MM.1S (cell line): Measurements from ENCODE around the gene KCNJ11.

Source experiments
- DNase-seq: peaks from one replicate; pipeline ENCODE4 v3.0.0-alpha.2; 2015
- H2AFZ ChIP-seq: fragments of 300-600 bp; sonication (generic); 2 replicates; pipeline ENCODE4 v1.6.0; 2016; ENCODE audit warnings: antibody characterized with exemption, low read length
- H3F3A ChIP-seq: fragments of 300-600 bp; sonication (generic); 2 replicates; pipeline ENCODE4 v1.6.1; 2016; ENCODE audit warnings: mild to moderate bottlenecking, antibody characterized with exemption, low read length, moderate library complexity, mixed read lengths; ENCODE audit not compliant: insufficient read depth
- H3K27ac ChIP-seq: fragments of 300-600 bp; sonication (generic); 2 replicates; pipeline ENCODE4 v1.5.1; 2016; ENCODE audit warnings: mild to moderate bottlenecking, low read length
- H3K27me3 ChIP-seq: fragments of 300-600 bp; sonication (generic); replicated peaks from 2 replicates; pipeline ENCODE4 v1.6.0; 2016; ENCODE audit warnings: low read length; ENCODE audit not compliant: insufficient read depth
- H3K36me3 ChIP-seq: fragments of 300-600 bp; sonication (generic); replicated peaks from 2 replicates; pipeline ENCODE4 v1.6.1; 2016; ENCODE audit warnings: mild to moderate bottlenecking, low read length, mixed read lengths; ENCODE audit not compliant: insufficient read depth
- H3K4me1 ChIP-seq: fragments of 300-600 bp; sonication (generic); 2 replicates; pipeline ENCODE4 v1.6.1; 2016; ENCODE audit warnings: low read length, mixed read lengths
- H3K4me2 ChIP-seq: fragments of 300-600 bp; sonication (generic); 2 replicates; pipeline ENCODE4 v1.6.0; 2016; ENCODE audit warnings: low read depth, low read length
- H3K4me3 ChIP-seq: fragments of 300-600 bp; sonication (generic); 2 replicates; pipeline ENCODE4 v1.5.1; 2016; ENCODE audit warnings: low read length, mixed read lengths
- H3K79me2 ChIP-seq: fragments of 300-600 bp; sonication (generic); 2 replicates; pipeline ENCODE4 v1.6.1; 2016; ENCODE audit warnings: mixed run types, low read length, mixed read lengths
- H3K9ac ChIP-seq: fragments of 300-600 bp; sonication (generic); 2 replicates; pipeline ENCODE4 v1.6.1; 2016; ENCODE audit warnings: low read length, mixed read lengths
- H3K9me2 ChIP-seq: fragments of 300-600 bp; sonication (generic); replicated peaks from 2 replicates; pipeline ENCODE4 v1.6.1; 2016; ENCODE audit warnings: mild to moderate bottlenecking, low read length, mixed read lengths; ENCODE audit not compliant: insufficient read depth
- H3K9me3 ChIP-seq: fragments of 300-600 bp; sonication (generic); replicated peaks from 2 replicates; pipeline ENCODE4 v1.6.1; 2016; ENCODE audit warnings: mild to moderate bottlenecking, low read length, mixed read lengths; ENCODE audit not compliant: insufficient read depth
- H4K20me1 ChIP-seq: fragments of 300-600 bp; sonication (generic); 2 replicates; pipeline ENCODE4 v1.6.1; 2016; ENCODE audit warnings: mild to moderate bottlenecking, low read length, moderate library complexity, mixed read lengths; ENCODE audit not compliant: insufficient read depth
- CTCF ChIP-seq: fragments of 300-600 bp; sonication (generic); IDR thresholded peaks from 2 replicates; pipeline ENCODE4 v1.5.1; 2016; ENCODE audit warnings: antibody characterized with exemption, low read length, mixed read lengths
- EZH2 ChIP-seq: fragments of 300-600 bp; sonication (generic); optimal IDR thresholded peaks from 2 replicates; pipeline ENCODE3; 2017; ENCODE audit warnings: low read depth, mild to moderate bottlenecking, antibody characterized with exemption, low read length, mixed read lengths
- EZH2phosphoT487 ChIP-seq: fragments of 300-600 bp; sonication (generic); IDR thresholded peaks from 2 replicates; pipeline ENCODE4 v1.6.1; 2018; ENCODE audit warnings: antibody characterized with exemption, low read length

The KCNJ11 gene

GRCh38 chr11:17351172-17351509 lies 37.3 kb downstream of the KCNJ11 start:
- Histone ChIP-seq H3K9ac (no peak overlapping the region), H3F3A (peaks cover 5% of the 10 kb centered on the region; the same call in 1 of the 2 replicates), H3K4me3 (no peak overlapping the region), H3K27me3 (peaks cover 26% of the 10 kb centered on the region), H2AFZ (no peak overlapping the region), H3K9me3 (no peaks in the 10 kb centered on the region), H3K9me2 (no peaks in the 10 kb centered on the region), H3K36me3 (no peaks in the 10 kb centered on the region), H3K4me1 (peaks cover 12% of the 10 kb centered on the region; the same call in 1 of the 2 replicates), H3K79me2 (no peaks in the 10 kb centered on the region), H4K20me1 (no peaks in the 10 kb centered on the region), H3K4me2 (no peak overlapping the region), H3K27ac (no peak overlapping the region)
- TF ChIP-seq EZH2: no peak
- no peak for TF ChIP-seq EZH2phosphoT487
- TF ChIP-seq CTCF: no peak
- DNase-seq: no peak

GRCh38 chr11:17350455-17351171 lies 37.8 kb downstream of the KCNJ11 start:
- no peaks in the 10 kb centered on the region for H3K9me3 ChIP-seq
- H3K27ac ChIP-seq: no peak overlapping the region
- H3K27me3 ChIP-seq: peaks cover 26% of the 10 kb centered on the region
- no peaks in the 10 kb centered on the region for H4K20me1 ChIP-seq
- H3K4me2 ChIP-seq: no peak overlapping the region
- H3K36me3 ChIP-seq: no peaks in the 10 kb centered on the region
- H3K9ac ChIP-seq: no peak overlapping the region
- H3F3A ChIP-seq: peaks cover 5% of the 10 kb centered on the region; the same call in 1 of the 2 replicates
- H3K9me2 ChIP-seq: no peaks in the 10 kb centered on the region
- H3K4me3 ChIP-seq: no peak overlapping the region
- no peaks in the 10 kb centered on the region for H3K79me2 ChIP-seq
- TF ChIP-seq EZH2phosphoT487 (no peak), CTCF (no peak), EZH2 (no peak)
- peaks cover 12% of the 10 kb centered on the region; the same call in 1 of the 2 replicates for H3K4me1 ChIP-seq
- no peak overlapping the region for H2AFZ ChIP-seq
- DNase-seq: no peak

- Histone ChIP-seq H3K36me3 (no peaks in the 10 kb centered on the region), H2AFZ (no peak overlapping the region), H3K4me3 (no peak overlapping the region), H4K20me1 (no peaks in the 10 kb centered on the region), H3K9me2 (no peaks in the 10 kb centered on the region), H3K79me2 (no peaks in the 10 kb centered on the region), H3K4me1 (0 out of 2 replicates have a peak, but pooled peaks cover 2% of the 10 kb centered on the region), H3K27ac (no peak overlapping the region), H3K9ac (no peak overlapping the region), H3K4me2 (no peak overlapping the region), H3K9me3 (no peaks in the 10 kb centered on the region), H3F3A (no peaks in the 10 kb centered on the region), H3K27me3 (peaks cover 10% of the 10 kb centered on the region)
- TF ChIP-seq CTCF (no peak), EZH2phosphoT487 (no peak), EZH2 (no peak)
- DNase-seq: no peak
Measured at GRCh38 chr11:17347676-17348075, 40.8 kb downstream of the KCNJ11 start.
